Activated T-helper 1 cell treated with anti-CD3 and anti-CD28 coated beads, Interleukin-12 subunit alpha, Interleukin-12 subunit beta, Interleukin-2, Interleukin-4 antibody, amounts not matched to agents 30 ng/mL and 10 ng/mL and 1 ng/mL, durations not matched to agents 14 hours and 24 hours and 36 hours (primary cell): ENCODE results near the gene WNK2. TPM values are rescaled to one million over a fixed set of nuclear protein-coding genes. Genes with fewer than 3 reads are reported as not detected.

Experiments used
- DNase-seq: peaks from one replicate; pipeline ENCODE4 v3.0.0; 2021; ENCODE audit warnings: low spot score
- H3K27ac Mint-ChIP-seq: one replicate; pipeline ENCODE4 v1.8.0; 2021; ENCODE audit warnings: mild to moderate bottlenecking, mixed read lengths
- H3K27me3 Mint-ChIP-seq: one replicate; pipeline ENCODE4 v1.8.0; 2022; ENCODE audit warnings: mild to moderate bottlenecking, moderate library complexity, mixed read lengths; ENCODE audit not compliant: insufficient read depth
- H3K36me3 Mint-ChIP-seq: one replicate; pipeline ENCODE4 v1.8.0; 2021; ENCODE audit warnings: low read depth, mixed read lengths
- H3K4me1 Mint-ChIP-seq: one replicate; pipeline ENCODE4 v1.8.0; 2021; ENCODE audit warnings: low read depth, mixed read lengths
- H3K4me3 Mint-ChIP-seq: one replicate; pipeline ENCODE4 v1.8.0; 2021; ENCODE audit warnings: mild to moderate bottlenecking, moderate library complexity, mixed read lengths
- H3K9me3 Mint-ChIP-seq: one replicate; pipeline ENCODE4 v1.8.0; 2021; ENCODE audit warnings: mixed read lengths
- intact Hi-C: fragments of 100-400 bp; cut with micrococcal nuclease; formaldehyde crosslinking; loops from one replicate; pipeline ENCODE4 v1.15.1; 2024
- total RNA-seq: library from RNA; stranded (reverse); gene quantifications from 2 replicates; pipeline ENCODE4 v1.2.3, GENCODE V29; 2022

Gene WNK2
- total RNA-seq, 1 donor from 2014 or later = 3.0 TPM

- H3K27me3 Mint-ChIP-seq = no peaks in the 10 kb centered on the region
- H3K4me1 Mint-ChIP-seq = peaks cover 9% of the 10 kb centered on the region
- no peak for DNase-seq
These were observed 120.9 kb downstream of the WNK2 start for GRCh38 chr9:93304574-93305496.

GRCh38 chr9:93305497-93306020, 121.6 kb downstream of the WNK2 start:
- Mint-ChIP-seq H3K4me3 (no peak overlapping the region), H3K4me1 (peaks cover 9% of the 10 kb centered on the region), H3K9me3 (no peaks in the 10 kb centered on the region), H3K36me3 (no peaks in the 10 kb centered on the region), H3K27me3 (no peaks in the 10 kb centered on the region), H3K27ac (no peak overlapping the region)
- intact Hi-C loops = loop anchor here (10.0 kb wide), 1 partner anchor 301 kb away; no protein-coding TSS in a partner anchor
- DNase-seq = no peak

More at GRCh38 chr9:93304574-93305496, 120.9 kb downstream of the WNK2 start:
- Mint-ChIP-seq H3K36me3 (no peaks in the 10 kb centered on the region), H3K4me3 (no peak overlapping the region), H3K9me3 (no peaks in the 10 kb centered on the region), H3K27ac (no peak overlapping the region)
- intact Hi-C loops = loop anchor here (5.0 to 10.0 kb wide), 2 partner anchors 300 to 348 kb away; no protein-coding TSS in a partner anchor

- Mint-ChIP-seq H3K4me1 (peaks cover 9% of the 10 kb centered on the region), H3K9me3 (no peaks in the 10 kb centered on the region), H3K27me3 (peaks cover 2% of the 10 kb centered on the region), H3K36me3 (no peaks in the 10 kb centered on the region), H3K4me3 (no peak overlapping the region), H3K27ac (no peak overlapping the region)
- intact Hi-C loops = loop anchor here (10.0 kb wide), 1 partner anchor 301 kb away; no protein-coding TSS in a partner anchor
- DNase-seq = no peak
These were observed 122.1 kb downstream of the WNK2 start for GRCh38 chr9:93306081-93306480.

GRCh38 chr9:93306579-93307091, 122.7 kb downstream of the WNK2 start:
- Mint-ChIP-seq H3K27me3 (peaks cover 2% of the 10 kb centered on the region), H3K4me3 (no peak overlapping the region), H3K27ac (no peak overlapping the region), H3K4me1 (peaks cover 9% of the 10 kb centered on the region), H3K9me3 (no peaks in the 10 kb centered on the region), H3K36me3 (no peaks in the 10 kb centered on the region)
- intact Hi-C loops = loop anchor here (10.0 kb wide), 1 partner anchor 302 kb away; no protein-coding TSS in a partner anchor
- DNase-seq = no peak

- H3K27ac Mint-ChIP-seq = no peak overlapping the region
- H3K4me3 Mint-ChIP-seq = no peak overlapping the region
- H3K36me3 Mint-ChIP-seq = no peaks in the 10 kb centered on the region
- DNase-seq = no peak
- H3K4me1 Mint-ChIP-seq = peaks cover 2% of the 10 kb centered on the region
- peaks cover 2% of the 10 kb centered on the region for H3K27me3 Mint-ChIP-seq
- intact Hi-C loops = loop anchor here (10.0 kb wide), 1 partner anchor 303 kb away; no protein-coding TSS in a partner anchor
- H3K9me3 Mint-ChIP-seq = no peaks in the 10 kb centered on the region
These were observed 123.7 kb downstream of the WNK2 start for GRCh38 chr9:93307468-93308157.

GRCh38 chr9:93308158-93308602, 124.2 kb downstream of the WNK2 start:
- Mint-ChIP-seq H3K4me1 (peaks cover 7% of the 10 kb centered on the region), H3K9me3 (no peaks in the 10 kb centered on the region), H3K36me3 (no peaks in the 10 kb centered on the region), H3K27me3 (peaks cover 2% of the 10 kb centered on the region), H3K27ac (no peak overlapping the region), H3K4me3 (no peak overlapping the region)
- intact Hi-C loops = loop anchor here (10.0 kb wide), 1 partner anchor 303 kb away; no protein-coding TSS in a partner anchor
- no peak for DNase-seq

GRCh38 chr9:93308676-93309075, 124.7 kb downstream of the WNK2 start:
- Mint-ChIP-seq H3K4me3 (no peak overlapping the region), H3K27me3 (peaks cover 2% of the 10 kb centered on the region), H3K9me3 (no peaks in the 10 kb centered on the region), H3K4me1 (peaks cover 9% of the 10 kb centered on the region), H3K27ac (no peak overlapping the region), H3K36me3 (no peaks in the 10 kb centered on the region)
- intact Hi-C loops = loop anchor here (10.0 kb wide), 1 partner anchor 304 kb away; no protein-coding TSS in a partner anchor
- DNase-seq = no peak

- H3K36me3 Mint-ChIP-seq = no peaks in the 10 kb centered on the region
- peaks cover 3% of the 10 kb centered on the region for H3K27me3 Mint-ChIP-seq
- H3K4me3 Mint-ChIP-seq = no peak overlapping the region
- no peak for DNase-seq
- no peak overlapping the region for H3K27ac Mint-ChIP-seq
- no peaks in the 10 kb centered on the region for H3K9me3 Mint-ChIP-seq
- intact Hi-C loops = loop anchor here (10.0 kb wide), 1 partner anchor 305 kb away; no protein-coding TSS in a partner anchor
- peaks cover 9% of the 10 kb centered on the region for H3K4me1 Mint-ChIP-seq
These were observed 126.0 kb downstream of the WNK2 start for GRCh38 chr9:93309889-93310425.

- peaks cover 9% of the 10 kb centered on the region for H3K4me1 Mint-ChIP-seq
- peaks cover 13% of the 10 kb centered on the region for H3K27me3 Mint-ChIP-seq
- no peak overlapping the region for H3K27ac Mint-ChIP-seq
- no peak for DNase-seq
- intact Hi-C loops = no loop called here
- H3K4me3 Mint-ChIP-seq = no peak overlapping the region
- H3K36me3 Mint-ChIP-seq = no peaks in the 10 kb centered on the region
- H3K9me3 Mint-ChIP-seq = no peaks in the 10 kb centered on the region
These were observed 131.2 kb downstream of the WNK2 start for GRCh38 chr9:93315118-93315517.

- Mint-ChIP-seq H3K4me1 (peaks cover 9% of the 10 kb centered on the region), H3K27ac (no peak overlapping the region)
- DNase-seq = no peak
These were observed 132.0 kb downstream of the WNK2 start for GRCh38 chr9:93315960-93316359.

GRCh38 chr9:93316726-93317494, 133.0 kb downstream of the WNK2 start:
- H3K4me3 Mint-ChIP-seq = no peak overlapping the region
- no peaks in the 10 kb centered on the region for H3K9me3 Mint-ChIP-seq
- DNase-seq = no peak
- intact Hi-C loops = no loop called here
- peaks cover 9% of the 10 kb centered on the region for H3K4me1 Mint-ChIP-seq
- H3K36me3 Mint-ChIP-seq = no peaks in the 10 kb centered on the region
- peaks cover 11% of the 10 kb centered on the region for H3K27me3 Mint-ChIP-seq
- no peak overlapping the region for H3K27ac Mint-ChIP-seq

More at GRCh38 chr9:93315960-93316359, 132.0 kb downstream of the WNK2 start:
- Mint-ChIP-seq H3K36me3 (no peaks in the 10 kb centered on the region), H3K4me3 (no peak overlapping the region), H3K27me3 (peaks cover 12% of the 10 kb centered on the region), H3K9me3 (no peaks in the 10 kb centered on the region)
- intact Hi-C loops = no loop called here
